GM18858 (cell line): ENCODE results near the gene LARGE1.

Experiments
- ATAC-seq: cut with Tn5 transposase; IDR thresholded peaks from one replicate; pipeline ENCODE4 v1.9.1; 2021; ENCODE audit not compliant: unreplicated experiment

LARGE1 gene

GRCh38 chr22:33537059-33537458, 383.2 kb downstream of the LARGE1 start:
- no peak for ATAC-seq

- ATAC-seq: no peak
These were observed 384.1 kb downstream of the LARGE1 start for GRCh38 chr22:33535937-33536875.

- no peak for ATAC-seq
These were observed 390.7 kb downstream of the LARGE1 start for GRCh38 chr22:33529424-33530113.

GRCh38 chr22:33528183-33528582, 392.1 kb downstream of the LARGE1 start:
- ATAC-seq: no peak

- ATAC-seq: no peak
These were observed 393.7 kb downstream of the LARGE1 start for GRCh38 chr22:33526434-33527107.

- ATAC-seq: no peak
These were observed 395.6 kb downstream of the LARGE1 start for GRCh38 chr22:33524511-33525260.

GRCh38 chr22:33521879-33522665, 398.2 kb downstream of the LARGE1 start:
- ATAC-seq: no peak

- no peak for ATAC-seq
These were observed 399.1 kb downstream of the LARGE1 start for GRCh38 chr22:33520904-33521780.

GRCh38 chr22:33519974-33520903, 400.0 kb downstream of the LARGE1 start:
- no peak for ATAC-seq

GRCh38 chr22:33519071-33519973, 401.0 kb downstream of the LARGE1 start:
- no peak for ATAC-seq

- ATAC-seq: no peak
These were observed 401.9 kb downstream of the LARGE1 start for GRCh38 chr22:33518405-33518804.

- no peak for ATAC-seq
These were observed 404.5 kb downstream of the LARGE1 start for GRCh38 chr22:33515795-33516194.

GRCh38 chr22:33513388-33514338, 406.6 kb downstream of the LARGE1 start:
- no peak for ATAC-seq

- ATAC-seq: no peak
These were observed 407.4 kb downstream of the LARGE1 start for GRCh38 chr22:33512908-33513307.

- ATAC-seq: no peak
These were observed 409.8 kb downstream of the LARGE1 start for GRCh38 chr22:33510429-33510904.
